ENCODE data around the gene LYRM4.

The LYRM4 gene

DNA sequence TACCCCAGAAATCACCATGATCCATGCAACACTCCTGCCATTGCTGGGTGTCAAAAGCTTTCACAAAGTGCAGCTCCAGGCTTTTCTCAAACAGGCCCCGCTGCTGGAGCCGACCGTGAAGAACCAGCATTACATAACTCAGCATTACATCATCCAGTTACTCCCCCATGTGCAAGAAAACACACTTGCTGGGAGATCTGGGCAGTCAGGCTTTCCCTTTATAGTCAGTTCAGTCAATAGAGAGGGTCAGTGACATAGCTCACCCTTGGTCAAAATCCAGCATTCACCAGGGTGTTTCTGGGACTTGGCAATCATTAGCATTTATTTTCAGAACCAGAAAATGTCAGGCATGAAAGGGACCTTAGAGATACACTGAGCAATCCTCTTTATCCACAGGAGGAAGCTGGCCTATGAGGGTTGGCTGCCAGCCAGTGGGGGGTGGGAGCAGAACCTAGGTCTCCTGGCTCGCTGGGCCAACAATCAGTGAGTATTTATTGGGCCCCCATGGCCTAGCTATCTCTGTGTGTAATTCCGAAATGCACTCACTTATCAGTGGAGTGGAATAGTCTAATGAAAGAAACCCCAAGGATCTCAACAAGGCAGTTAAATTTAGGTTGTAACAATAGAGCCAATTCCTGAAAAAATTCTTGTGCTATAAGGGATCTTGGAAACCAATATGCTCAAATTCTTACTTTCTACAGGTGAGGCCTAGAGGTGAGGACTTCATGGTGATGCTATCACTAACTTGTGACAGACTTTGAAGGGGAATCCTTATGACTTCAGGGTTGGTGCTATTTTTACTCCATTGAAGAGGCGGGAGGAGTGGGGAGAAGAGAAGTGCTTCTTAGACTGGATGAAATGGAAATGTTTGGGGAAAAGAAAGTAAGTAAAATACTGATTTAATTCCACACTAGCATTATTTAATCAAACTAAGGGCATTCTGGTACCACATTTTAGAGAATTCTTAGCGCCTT lies 54.6 kb downstream of the LYRM4 start (continued):
- TF ChIP-seq ZNF548 (tag by site-specific recombination; IDR thresholded peaks at IDR 0.05) (no peak), ZNF776 (tag by site-specific recombination; IDR thresholded peaks at IDR 0.05; ENCODE audit: borderline replicate concordance) (no peak), ZNF660 (tag by site-specific recombination; IDR thresholded peaks at IDR 0.05) (peak; percentile 81), ZNF335 (tag by site-specific recombination; conservative IDR thresholded peaks at IDR 0.05) (peak; percentile 85), GLIS1 (tag by site-specific recombination; IDR thresholded peaks at IDR 0.05) (peak; percentile 89), ZNF174 (tag by site-specific recombination; IDR thresholded peaks at IDR 0.05) (no peak), ZBTB21 (tag by site-specific recombination; IDR thresholded peaks at IDR 0.05) (peak; percentile 57), ZNF324 (tag by site-specific recombination; IDR thresholded peaks at IDR 0.05) (peak; percentile 43; the same call in 1 of the 2 replicates), ZNF114 (tag by site-specific recombination; IDR thresholded peaks at IDR 0.05) (no peak), ZNF248 (tag by site-specific recombination; IDR thresholded peaks at IDR 0.05) (no peak), ZSCAN16 (tag by site-specific recombination; IDR thresholded peaks at IDR 0.05) (no peak), SCRT2 (tag by site-specific recombination; IDR thresholded peaks at IDR 0.05) (no peak), ZNF785 (tag by site-specific recombination; IDR thresholded peaks at IDR 0.05) (no peak), ZNF521 (tag by site-specific recombination; IDR thresholded peaks at IDR 0.05) (no peak), SP7 (tag by site-specific recombination; IDR thresholded peaks at IDR 0.05) (peak; percentile 54), ZEB2 (tag by site-specific recombination; IDR thresholded peaks at IDR 0.05) (peak; percentile 60; the same call in 1 of the 2 replicates), ZSCAN30 (tag by site-specific recombination; IDR thresholded peaks at IDR 0.05) (0 out of 2 replicates have a peak, but pooled peaks have one; percentile 12), ZNF837 (tag by site-specific recombination; IDR thresholded peaks at IDR 0.05) (no peak)
- TF ChIP-seq, protein P1, sequence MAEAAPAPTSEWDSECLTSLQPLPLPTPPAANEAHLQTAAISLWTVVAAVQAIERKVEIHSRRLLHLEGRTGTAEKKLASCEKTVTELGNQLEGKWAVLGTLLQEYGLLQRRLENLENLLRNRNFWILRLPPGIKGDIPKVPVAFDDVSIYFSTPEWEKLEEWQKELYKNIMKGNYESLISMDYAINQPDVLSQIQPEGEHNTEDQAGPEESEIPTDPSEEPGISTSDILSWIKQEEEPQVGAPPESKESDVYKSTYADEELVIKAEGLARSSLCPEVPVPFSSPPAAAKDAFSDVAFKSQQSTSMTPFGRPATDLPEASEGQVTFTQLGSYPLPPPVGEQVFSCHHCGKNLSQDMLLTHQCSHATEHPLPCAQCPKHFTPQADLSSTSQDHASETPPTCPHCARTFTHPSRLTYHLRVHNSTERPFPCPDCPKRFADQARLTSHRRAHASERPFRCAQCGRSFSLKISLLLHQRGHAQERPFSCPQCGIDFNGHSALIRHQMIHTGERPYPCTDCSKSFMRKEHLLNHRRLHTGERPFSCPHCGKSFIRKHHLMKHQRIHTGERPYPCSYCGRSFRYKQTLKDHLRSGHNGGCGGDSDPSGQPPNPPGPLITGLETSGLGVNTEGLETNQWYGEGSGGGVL (tag by site-specific recombination; IDR thresholded peaks at IDR 0.05): peak; percentile 26; the same call in 1 of the 2 replicates
- TF ChIP-seq, protein P2, sequence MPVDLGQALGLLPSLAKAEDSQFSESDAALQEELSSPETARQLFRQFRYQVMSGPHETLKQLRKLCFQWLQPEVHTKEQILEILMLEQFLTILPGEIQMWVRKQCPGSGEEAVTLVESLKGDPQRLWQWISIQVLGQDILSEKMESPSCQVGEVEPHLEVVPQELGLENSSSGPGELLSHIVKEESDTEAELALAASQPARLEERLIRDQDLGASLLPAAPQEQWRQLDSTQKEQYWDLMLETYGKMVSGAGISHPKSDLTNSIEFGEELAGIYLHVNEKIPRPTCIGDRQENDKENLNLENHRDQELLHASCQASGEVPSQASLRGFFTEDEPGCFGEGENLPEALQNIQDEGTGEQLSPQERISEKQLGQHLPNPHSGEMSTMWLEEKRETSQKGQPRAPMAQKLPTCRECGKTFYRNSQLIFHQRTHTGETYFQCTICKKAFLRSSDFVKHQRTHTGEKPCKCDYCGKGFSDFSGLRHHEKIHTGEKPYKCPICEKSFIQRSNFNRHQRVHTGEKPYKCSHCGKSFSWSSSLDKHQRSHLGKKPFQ (tag by site-specific recombination; IDR thresholded peaks at IDR 0.05): 0 out of 2 replicates have a peak, but pooled peaks have one; percentile 20
- TF ChIP-seq, protein P3, sequence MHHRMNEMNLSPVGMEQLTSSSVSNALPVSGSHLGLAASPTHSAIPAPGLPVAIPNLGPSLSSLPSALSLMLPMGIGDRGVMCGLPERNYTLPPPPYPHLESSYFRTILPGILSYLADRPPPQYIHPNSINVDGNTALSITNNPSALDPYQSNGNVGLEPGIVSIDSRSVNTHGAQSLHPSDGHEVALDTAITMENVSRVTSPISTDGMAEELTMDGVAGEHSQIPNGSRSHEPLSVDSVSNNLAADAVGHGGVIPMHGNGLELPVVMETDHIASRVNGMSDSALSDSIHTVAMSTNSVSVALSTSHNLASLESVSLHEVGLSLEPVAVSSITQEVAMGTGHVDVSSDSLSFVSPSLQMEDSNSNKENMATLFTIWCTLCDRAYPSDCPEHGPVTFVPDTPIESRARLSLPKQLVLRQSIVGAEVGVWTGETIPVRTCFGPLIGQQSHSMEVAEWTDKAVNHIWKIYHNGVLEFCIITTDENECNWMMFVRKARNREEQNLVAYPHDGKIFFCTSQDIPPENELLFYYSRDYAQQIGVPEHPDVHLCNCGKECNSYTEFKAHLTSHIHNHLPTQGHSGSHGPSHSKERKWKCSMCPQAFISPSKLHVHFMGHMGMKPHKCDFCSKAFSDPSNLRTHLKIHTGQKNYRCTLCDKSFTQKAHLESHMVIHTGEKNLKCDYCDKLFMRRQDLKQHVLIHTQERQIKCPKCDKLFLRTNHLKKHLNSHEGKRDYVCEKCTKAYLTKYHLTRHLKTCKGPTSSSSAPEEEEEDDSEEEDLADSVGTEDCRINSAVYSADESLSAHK (tag by site-specific recombination; IDR thresholded peaks at IDR 0.05): 0 out of 2 replicates have a peak, but pooled peaks have one; percentile 13
- TF ChIP-seq, protein P4, sequence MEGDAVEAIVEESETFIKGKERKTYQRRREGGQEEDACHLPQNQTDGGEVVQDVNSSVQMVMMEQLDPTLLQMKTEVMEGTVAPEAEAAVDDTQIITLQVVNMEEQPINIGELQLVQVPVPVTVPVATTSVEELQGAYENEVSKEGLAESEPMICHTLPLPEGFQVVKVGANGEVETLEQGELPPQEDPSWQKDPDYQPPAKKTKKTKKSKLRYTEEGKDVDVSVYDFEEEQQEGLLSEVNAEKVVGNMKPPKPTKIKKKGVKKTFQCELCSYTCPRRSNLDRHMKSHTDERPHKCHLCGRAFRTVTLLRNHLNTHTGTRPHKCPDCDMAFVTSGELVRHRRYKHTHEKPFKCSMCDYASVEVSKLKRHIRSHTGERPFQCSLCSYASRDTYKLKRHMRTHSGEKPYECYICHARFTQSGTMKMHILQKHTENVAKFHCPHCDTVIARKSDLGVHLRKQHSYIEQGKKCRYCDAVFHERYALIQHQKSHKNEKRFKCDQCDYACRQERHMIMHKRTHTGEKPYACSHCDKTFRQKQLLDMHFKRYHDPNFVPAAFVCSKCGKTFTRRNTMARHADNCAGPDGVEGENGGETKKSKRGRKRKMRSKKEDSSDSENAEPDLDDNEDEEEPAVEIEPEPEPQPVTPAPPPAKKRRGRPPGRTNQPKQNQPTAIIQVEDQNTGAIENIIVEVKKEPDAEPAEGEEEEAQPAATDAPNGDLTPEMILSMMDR (tag by site-specific recombination; IDR thresholded peaks at IDR 0.05): no peak
- TF ChIP-seq, protein P5, sequence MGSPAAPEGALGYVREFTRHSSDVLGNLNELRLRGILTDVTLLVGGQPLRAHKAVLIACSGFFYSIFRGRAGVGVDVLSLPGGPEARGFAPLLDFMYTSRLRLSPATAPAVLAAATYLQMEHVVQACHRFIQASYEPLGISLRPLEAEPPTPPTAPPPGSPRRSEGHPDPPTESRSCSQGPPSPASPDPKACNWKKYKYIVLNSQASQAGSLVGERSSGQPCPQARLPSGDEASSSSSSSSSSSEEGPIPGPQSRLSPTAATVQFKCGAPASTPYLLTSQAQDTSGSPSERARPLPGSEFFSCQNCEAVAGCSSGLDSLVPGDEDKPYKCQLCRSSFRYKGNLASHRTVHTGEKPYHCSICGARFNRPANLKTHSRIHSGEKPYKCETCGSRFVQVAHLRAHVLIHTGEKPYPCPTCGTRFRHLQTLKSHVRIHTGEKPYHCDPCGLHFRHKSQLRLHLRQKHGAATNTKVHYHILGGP (tag by site-specific recombination; IDR thresholded peaks at IDR 0.05): no peak
- TF ChIP-seq, protein P6, sequence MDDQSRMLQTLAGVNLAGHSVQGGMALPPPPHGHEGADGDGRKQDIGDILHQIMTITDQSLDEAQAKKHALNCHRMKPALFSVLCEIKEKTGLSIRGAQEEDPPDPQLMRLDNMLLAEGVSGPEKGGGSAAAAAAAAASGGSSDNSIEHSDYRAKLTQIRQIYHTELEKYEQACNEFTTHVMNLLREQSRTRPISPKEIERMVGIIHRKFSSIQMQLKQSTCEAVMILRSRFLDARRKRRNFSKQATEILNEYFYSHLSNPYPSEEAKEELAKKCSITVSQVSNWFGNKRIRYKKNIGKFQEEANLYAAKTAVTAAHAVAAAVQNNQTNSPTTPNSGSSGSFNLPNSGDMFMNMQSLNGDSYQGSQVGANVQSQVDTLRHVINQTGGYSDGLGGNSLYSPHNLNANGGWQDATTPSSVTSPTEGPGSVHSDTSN (CRISPR knock-in tag; IDR thresholded peaks at IDR 0.05): no peak
- TF ChIP-seq, protein P7, sequence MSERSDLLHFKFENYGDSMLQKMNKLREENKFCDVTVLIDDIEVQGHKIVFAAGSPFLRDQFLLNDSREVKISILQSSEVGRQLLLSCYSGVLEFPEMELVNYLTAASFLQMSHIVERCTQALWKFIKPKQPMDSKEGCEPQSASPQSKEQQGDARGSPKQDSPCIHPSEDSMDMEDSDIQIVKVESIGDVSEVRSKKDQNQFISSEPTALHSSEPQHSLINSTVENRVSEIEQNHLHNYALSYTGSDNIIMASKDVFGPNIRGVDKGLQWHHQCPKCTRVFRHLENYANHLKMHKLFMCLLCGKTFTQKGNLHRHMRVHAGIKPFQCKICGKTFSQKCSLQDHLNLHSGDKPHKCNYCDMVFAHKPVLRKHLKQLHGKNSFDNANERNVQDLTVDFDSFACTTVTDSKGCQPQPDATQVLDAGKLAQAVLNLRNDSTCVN (tag by site-specific recombination; optimal IDR thresholded peaks at IDR 0.05): peak; percentile 7
- TF ChIP-seq, protein P8, sequence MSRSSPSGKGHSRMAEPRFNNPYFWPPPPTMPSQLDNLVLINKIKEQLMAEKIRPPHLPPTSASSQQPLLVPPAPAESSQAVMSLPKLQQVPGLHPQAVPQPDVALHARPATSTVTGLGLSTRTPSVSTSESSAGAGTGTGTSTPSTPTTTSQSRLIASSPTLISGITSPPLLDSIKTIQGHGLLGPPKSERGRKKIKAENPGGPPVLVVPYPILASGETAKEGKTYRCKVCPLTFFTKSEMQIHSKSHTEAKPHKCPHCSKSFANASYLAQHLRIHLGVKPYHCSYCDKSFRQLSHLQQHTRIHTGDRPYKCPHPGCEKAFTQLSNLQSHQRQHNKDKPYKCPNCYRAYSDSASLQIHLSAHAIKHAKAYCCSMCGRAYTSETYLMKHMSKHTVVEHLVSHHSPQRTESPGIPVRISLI (tag by site-specific recombination; IDR thresholded peaks at IDR 0.05): no peak

All from HEK293 (cell line).